ENCODE results near the gene YOD1.
"Not testable (repeated sequence)": the region's sequence is repeated elsewhere in the genome, so short reads cannot be mapped to it uniquely, and the experiment has no call there.

The YOD1 gene

GRCh38 chr1:207047505-207047904 lies 3.5 kb downstream of the YOD1 start:
- DNase-seq: no peak

GRCh38 chr1:207045453-207045852 lies 5.6 kb downstream of the YOD1 start:
- no peak for DNase-seq

- not testable (repeated sequence) for DNase-seq
Measured at GRCh38 chr1:207041397-207041796, 9.6 kb downstream of the YOD1 start.

GRCh38 chr1:207040181-207040533 lies 10.9 kb downstream of the YOD1 start:
- DNase-seq: no peak

- no peak for DNase-seq
Measured at GRCh38 chr1:207039380-207040180, 11.4 kb downstream of the YOD1 start.

DNA sequence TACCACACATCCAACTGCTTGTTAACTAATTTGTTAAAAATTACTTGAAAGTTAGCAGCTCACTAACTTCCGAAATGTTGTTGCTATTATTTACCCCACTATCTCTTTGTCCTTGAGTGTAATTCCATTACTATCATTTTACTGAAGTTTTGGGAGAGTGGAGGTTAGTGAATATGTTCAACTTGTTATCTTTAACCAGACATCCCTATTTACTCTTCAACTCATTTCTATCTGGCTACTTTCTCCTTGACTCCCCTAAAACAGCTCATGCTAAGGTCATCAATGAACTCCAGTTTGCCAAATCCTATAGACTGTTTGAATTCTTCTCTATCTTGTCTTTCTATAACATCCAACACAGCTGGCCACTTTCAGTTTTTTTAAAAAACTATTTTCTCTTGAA lies 14.1 kb downstream of the YOD1 start:
- no peak for DNase-seq

DNA sequence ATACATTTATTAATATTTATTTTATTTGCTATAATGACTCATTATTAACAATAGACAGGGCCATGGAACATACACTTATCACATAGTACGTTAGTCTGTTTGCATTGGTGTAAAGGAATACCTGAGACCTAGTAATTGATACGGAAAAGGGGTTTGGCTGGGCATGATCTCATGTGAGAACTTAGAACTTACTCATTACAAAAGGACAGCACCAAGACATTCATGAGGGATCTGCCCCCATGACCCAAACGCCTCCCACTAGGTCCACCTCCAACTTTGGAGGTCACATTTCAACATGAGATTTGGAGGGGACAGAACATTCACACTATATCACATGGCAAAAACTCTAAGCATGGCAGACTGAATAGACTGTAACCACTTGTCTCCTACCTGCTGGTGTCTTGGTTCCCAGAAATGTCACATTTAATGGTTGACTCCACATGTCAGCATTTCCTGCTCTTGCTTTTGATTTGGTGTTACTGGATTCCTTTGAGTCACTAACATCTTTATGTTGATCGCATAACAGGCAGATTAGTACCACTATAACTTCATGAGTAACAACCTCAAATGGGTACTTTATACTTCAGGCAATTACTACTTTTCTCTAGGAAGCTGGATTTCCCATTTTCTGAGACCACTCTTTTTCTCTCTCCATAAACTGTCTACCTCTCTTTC lies 15.0 kb downstream of the YOD1 start:
- DNase-seq: no peak

DNA sequence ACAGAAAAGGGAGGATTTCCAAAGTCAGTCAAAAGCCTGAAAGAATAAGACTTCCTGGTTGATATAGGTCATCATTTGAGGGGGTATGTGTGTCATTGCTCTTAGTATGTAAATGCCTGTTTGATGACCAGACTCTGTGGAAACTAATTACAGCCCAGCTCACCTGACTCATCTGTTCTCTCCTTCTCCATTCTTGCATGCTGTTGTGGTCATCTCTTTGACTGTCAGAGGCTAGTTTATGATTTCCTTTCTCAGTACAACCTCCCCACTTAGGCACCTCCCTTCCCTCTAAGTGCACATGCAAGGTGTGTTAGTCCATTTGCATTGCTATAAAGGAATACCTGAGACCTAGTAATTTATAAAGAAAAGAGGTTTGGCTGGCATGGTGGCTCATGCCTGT lies 16.0 kb downstream of the YOD1 start:
- DNase-seq: no peak

DNA sequence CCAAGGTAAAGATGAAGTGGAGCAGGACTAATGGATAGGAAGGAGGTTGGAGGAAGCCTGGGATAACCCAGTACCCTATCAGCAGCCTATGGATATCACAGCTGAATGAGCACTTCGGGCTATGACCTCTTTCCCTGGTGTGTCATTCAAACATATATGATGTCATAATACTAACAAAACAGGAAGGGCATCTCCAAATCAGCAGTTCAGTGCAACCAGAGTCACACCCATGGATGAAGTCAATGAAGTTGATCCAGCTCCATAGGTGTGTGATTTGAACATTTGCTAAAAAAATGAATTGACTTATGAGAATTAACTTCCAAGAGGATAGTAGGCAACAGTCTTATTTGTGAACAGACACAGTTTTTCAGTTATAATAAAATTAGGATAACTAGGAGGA lies 16.8 kb downstream of the YOD1 start:
- DNase-seq: no peak

DNA sequence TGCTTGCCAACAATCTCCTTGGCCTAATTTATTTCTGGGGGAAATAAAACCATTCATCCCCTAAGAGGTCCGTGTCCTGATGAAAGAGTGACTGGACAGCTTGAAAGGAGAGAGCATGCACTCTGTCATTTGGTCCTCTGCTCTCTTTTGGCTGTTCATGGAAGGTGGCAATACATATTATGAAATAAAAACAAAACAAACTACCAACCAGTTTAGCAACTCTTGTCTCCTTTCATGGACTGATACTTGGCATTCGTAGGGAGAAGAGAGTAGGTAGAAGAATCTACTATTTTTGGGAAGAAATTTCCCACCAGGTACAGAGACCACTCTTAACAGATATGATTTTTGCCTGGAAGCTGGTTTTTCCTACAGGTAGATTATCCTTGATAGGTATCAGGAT lies 17.7 kb downstream of the YOD1 start:
- no peak for DNase-seq

GRCh38 chr1:207032528-207033017 lies 18.4 kb downstream of the YOD1 start, which contains the start of gene C1orf116:
C1orf116 (minus strand) TSS chr1:207032756; CDS start chr1:207027598, 5,158 bp downstream.
- DNase-seq: no peak

DNA sequence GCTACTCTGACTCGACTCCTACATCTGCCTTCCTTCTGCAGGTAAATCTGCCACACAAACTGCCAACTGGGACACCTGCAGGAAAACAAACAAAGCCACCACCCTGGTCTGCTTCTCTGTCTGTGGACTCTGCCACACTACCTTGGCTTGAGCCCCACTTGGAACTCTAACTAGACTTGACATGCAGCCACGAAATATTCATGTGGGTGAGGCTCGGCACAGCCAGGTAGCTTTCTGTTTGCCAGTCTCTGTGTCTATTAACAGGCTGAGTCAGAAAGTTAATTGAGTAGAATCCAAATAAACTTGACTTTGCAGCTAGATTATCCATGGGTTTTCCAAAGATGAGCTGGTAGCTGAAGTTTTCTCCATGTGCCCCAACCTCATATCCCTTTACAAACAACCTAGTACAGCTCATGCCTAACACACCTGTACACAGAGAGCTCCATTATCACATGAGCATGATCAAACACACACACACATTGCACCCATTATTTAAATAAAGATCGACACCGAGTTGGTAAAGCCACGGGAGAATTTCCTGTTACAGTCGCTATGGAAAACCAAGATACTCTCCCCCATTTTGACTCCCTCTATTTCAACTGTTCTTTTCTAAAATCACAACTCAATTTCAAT lies 19.3 kb downstream of the YOD1 start:
- DNase-seq: no peak

GRCh38 chr1:207031016-207031415 lies 20.0 kb downstream of the YOD1 start:
- no peak for DNase-seq

GRCh38 chr1:207030522-207031009 lies 20.4 kb downstream of the YOD1 start:
- DNase-seq: no peak

GRCh38 chr1:207029701-207030521 lies 21.1 kb downstream of the YOD1 start:
- DNase-seq: no peak

GRCh38 chr1:207028884-207029650 lies 21.9 kb downstream of the YOD1 start:
- DNase-seq: no peak

- DNase-seq: no peak
Measured at GRCh38 chr1:207027921-207028320, 23.1 kb downstream of the YOD1 start.

- DNase-seq: no peak
Measured at GRCh38 chr1:207027206-207027777, 23.7 kb downstream of the YOD1 start.

DNA sequence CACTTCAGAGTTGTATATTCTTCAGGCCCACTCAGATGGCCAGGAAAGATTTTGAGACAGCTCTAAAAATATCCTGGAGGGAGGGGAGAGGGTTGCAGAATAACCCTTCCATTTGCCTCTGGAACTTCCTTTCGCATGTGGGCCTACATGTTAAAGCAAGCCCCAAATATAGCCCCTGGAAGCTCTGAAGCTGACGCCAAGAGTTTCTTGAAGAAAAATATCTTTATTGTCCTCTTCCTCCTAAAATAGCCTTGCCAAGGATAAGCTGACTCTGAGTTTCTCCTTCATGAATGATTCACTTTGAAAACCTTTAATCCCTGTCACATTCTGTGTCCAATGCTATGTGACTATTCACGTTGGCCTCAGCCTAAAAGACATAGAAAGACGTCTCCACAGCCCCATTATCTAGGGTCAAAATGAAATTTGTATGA lies 24.9 kb downstream of the YOD1 start:
- no peak for DNase-seq

GRCh38 chr1:207025146-207025880 lies 25.7 kb downstream of the YOD1 start:
- DNase-seq: no peak
